HT-29 (cell line): ENCODE results near the gene PCDH9. TPM values are rescaled to one million over a fixed set of nuclear protein-coding genes. Genes with fewer than 3 reads are reported as not detected.
"Not testable (repeated sequence)": the region's sequence is repeated elsewhere in the genome, so short reads cannot be mapped to it uniquely, and the experiment has no call there.

Source experiments
- DNase-seq: peaks from one replicate; pipeline ENCODE4 v3.0.0-alpha.2; 2015; ENCODE audit warnings: low spot score
- total RNA-seq: library from RNA; depleted of rRNA; stranded (reverse); fragments of >200 nt; shearing (Covaris generic); gene quantifications from 2 replicates; pipeline ENCODE4 v1.2.3, GENCODE V29; 2014

Gene PCDH9
- total RNA-seq, 1 experiment from 2014 or later: not detected

GRCh38 chr13:67130444-67130843 is 99.7 kb downstream of the PCDH9 start:
- DNase-seq: no peak

DNA sequence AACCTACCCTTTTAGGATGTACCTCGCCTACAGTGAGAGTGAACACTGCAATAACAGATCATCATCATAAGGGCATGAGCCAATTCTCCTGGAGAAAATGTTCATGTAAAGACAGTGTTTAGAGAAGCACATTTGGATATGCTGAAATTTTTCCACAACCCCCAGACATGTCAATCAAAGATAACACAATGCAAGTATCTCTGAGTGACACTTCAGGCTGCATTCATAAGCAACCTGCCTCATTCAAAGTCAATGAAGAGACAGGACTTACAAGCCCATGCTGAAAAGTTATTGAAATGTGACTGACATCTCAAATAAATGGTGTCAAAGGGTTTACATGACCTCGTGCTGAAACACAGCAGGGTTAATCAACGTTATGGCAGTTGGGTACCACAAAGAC is 102.0 kb downstream of the PCDH9 start:
- DNase-seq: no peak

DNA sequence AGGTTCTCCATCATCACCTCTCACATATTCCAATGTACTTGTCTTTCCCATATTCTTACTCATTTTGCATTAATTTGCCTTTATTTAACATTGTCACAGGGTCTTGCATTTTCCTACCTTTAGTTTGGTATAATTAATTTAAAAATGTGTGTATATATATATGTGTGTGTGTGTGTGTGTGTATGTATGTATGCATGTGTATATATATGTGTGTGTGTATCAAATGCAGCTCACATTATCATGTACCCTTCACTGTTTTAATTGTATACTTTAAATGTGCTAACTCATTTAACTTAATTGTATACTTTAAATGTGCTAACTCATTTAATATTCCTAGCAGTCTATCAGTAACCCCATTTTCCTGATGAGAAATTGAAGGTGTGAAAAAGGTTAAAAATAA is 104.5 kb downstream of the PCDH9 start:
- no peak for DNase-seq

DNA sequence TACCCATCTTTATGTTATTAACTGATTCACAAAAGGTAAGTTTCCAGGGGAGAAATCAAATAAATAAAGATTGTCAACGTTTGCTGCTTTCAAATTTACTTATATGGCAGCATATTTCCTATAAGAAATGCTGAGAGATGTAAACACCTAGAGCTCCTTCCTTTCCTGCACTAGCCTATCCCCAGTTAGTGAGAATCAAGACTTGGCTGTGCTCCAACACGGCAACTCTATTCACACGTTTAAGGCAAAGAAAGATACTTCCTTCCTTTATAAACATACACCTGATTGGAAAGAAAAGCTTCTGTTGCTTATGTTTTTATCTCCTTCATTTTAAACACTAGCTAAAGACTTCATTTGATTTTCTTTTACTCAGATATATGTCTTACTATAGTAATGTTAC is 107.0 kb downstream of the PCDH9 start:
- DNase-seq: peak; percentile 28

- DNase-seq: no peak
These were observed 107.9 kb downstream of the PCDH9 start for GRCh38 chr13:67122251-67122650.

- DNase-seq: no peak
These were observed 109.1 kb downstream of the PCDH9 start for GRCh38 chr13:67120872-67121531.

DNA sequence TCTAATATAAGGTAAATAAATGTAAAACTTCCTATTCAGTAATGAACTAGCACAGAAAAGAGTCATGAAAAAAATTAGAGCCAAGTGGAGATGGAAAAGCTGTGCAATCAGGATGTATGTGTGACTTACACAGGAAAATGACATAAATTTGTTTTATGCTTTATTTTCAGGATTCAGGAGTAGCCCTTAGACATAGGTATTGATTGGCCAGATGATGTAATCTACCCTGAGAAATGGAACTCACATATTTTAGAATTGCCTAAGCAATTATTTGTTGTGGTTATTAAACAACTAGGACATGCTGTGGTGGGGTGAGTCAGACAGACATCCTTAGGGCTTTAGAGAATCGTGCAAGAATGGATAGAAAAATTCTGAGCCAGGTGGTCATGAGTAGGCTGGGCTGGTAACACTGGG is 110.6 kb downstream of the PCDH9 start:
- no peak for DNase-seq

- no peak for DNase-seq
These were observed 111.9 kb downstream of the PCDH9 start for GRCh38 chr13:67118277-67118676.

DNA sequence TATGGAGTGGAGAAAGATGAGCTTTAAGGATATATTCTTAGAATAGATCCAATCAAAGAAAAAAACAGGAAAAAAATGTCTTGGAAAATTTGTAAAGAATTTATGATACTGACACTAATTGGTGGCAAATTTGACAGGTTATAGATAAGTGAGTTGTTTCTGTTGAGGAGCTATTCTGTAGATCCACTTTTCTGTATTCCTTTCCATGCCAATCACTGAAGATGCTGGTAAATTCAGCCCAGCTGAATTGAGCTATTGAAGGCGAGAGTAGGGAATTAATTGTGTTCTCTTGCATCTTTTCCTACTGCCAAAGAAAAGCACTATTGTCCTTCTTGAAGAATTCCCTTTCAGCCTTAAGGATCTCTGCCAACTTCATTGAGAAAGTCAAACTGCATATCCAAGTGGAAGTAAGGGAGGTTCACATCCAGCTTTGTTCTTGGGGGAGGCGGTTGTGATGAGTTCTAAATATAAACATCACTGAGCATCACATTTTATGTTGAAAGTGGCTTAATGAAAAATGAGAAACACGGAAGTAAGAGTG is 113.1 kb downstream of the PCDH9 start:
- no peak for DNase-seq

DNA sequence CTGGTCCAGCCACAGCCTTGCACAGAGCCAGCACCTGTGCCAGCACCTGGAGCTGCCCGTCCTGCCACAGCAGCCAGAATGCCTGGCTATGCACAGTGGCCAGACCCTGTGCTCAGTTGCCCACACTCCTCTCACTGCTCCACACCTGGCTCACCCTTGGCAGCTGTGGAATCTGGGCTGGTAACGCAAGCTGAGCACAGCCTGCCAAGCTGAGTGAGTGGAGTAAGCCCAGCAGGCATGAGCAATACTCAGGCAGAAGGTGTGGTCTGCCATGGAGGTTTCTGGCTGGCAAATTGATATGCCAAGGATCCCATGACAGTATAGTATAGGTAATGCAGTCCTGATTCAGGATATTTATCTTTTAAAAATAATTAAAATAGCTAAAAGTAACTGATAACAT is 122.2 kb downstream of the PCDH9 start:
- no peak for DNase-seq

- DNase-seq: no peak
These were observed 123.6 kb downstream of the PCDH9 start for GRCh38 chr13:67106502-67107057.

DNA sequence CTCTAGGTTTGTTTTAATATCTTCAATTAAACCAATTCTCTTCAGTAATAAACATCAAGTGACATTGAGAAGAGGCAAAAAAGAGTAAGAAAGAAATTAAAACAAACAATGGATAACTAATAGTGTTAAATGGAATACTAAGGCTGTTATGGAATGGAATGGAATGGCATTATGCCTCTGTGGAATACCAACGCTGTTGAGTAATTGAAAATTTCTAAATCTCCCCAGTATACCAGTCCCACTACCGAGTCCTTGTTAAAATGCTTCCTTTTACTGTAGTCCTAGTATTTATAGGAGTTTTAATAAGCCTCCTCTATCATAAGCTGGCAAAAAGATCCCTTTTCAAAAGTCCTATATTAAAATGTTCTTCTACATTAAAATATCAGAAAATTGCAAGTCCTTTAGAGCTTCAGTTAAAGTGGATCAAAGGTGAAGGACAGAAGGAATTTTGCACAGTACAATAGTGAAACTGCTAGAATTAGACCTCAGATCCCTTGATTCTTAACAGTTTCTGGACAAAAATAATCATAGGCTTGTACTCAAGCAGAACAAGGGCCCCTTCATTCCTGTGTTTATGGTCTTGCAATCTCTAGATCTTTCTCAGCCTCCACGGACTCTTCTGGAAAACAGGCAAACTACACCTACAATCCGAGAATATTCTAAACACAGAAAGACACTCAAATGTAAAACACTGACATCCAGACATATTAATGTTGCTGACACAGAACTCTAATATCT is 128.2 kb downstream of the PCDH9 start:
- DNase-seq: no peak

GRCh38 chr13:67100730-67101129 is 129.4 kb downstream of the PCDH9 start:
- no peak for DNase-seq

GRCh38 chr13:67099494-67099893 is 130.6 kb downstream of the PCDH9 start:
- no peak for DNase-seq

GRCh38 chr13:67097892-67098452 is 132.2 kb downstream of the PCDH9 start:
- no peak for DNase-seq

DNA sequence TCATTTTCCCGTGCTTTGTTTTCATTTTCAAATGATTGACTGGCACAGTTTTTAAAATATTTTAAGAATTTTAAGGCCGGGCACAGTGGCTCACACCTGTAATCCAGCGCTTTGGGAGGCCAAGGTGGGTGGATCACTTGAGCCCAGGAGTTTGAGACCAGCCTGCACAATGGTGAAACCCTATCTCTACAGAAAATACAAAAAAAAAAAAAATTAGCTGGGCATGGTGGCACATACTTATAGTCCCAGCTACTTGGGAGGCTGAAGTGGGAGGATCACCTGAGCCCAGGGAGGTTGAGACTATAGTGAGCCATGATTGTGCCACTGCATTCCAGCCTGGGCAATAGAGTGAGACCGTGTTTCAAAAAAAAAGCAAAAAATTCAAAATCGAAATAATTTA is 133.2 kb downstream of the PCDH9 start:
- not testable (repeated sequence) for DNase-seq

DNA sequence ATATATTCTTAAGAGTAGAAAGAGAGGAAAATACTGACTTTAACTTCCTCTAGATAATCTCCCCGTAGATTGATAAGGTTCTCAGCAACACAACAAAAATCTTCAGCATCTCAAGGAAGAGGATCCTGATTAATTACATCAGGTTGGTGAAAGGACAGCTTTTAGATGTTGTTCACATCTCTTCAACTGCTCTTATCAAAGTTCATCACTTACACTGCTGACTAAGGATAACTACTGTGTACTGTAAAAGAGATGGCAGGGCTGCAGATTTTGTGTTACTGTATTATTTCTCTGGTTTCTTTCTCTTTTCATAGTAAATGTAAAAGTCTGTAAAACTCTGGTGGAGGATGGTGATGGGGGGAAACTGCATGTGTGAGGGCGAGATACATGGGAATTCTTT is 133.7 kb downstream of the PCDH9 start:
- DNase-seq: no peak

DNA sequence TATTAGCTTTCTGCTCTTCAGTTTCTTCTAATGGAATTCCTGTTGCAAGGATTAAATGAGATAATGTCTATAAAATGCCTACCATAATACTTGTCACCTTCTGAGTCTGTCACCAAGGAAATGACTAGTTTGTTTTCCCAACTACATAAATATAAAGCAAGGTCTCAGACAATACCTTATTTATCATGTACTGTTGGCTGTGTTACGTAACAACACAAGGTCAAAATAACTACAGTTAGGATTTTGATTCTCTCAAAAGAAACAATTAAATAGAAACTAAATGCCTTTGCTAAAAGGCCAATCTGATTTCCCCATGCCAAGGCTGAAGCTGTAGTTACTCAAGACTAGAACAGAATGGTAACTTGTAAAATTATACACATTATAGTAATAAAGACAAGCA is 134.5 kb downstream of the PCDH9 start:
- no peak for DNase-seq

DNA sequence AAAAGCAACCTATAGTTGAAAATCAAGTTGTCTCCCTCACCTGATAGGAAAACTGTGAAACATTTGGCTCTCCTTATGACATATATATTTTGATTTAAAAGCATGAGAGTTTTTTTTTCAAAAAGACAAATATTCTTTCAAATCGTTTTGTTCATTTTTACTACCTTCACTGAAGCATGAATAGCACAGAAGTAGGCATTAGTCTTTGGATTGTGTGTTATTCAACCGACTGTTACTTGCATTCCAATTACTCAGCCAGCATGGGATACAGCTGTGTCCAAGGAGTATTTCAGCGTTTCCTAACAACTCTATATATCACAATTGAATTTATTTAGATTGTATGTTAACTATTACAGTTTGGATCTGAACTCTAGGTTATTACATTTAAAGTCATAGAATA is 135.2 kb downstream of the PCDH9 start:
- no peak for DNase-seq

DNA sequence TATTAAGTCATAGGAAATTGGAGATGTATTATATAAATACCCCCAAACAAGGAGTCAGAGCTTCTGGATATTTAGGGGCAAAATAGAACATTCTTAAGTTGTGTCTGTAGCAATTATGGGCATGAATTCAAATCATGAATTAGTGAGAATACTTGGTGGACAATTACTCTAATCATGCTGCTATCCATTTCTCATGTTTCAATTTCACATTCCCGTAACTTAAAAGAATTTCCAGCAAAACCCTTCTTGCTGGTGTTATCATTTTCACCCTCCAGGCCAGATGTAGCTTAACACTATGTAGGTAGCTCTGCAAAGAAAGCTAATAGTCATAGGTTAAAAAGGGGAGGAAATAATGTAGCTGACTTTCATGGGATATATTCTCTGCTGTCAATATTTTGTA is 136.1 kb downstream of the PCDH9 start:
- DNase-seq: no peak

DNA sequence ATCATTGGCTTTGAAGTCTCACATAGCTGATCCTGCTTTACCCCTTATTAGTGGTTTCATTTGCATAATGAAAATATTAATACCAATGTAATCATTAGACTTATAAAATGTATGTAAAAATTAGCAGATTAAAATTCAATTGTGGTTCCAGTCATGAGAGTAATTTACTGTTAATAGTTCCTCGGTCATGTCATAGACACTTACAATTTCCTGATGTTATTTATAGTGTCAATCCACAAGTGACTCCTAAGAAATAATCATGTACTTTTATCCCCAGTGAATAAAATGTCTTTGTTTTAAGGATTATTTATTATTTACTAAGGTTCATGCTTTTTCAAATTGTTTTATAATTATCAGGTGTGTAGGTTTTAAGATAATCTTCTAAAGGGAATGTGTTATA is 138.5 kb downstream of the PCDH9 start:
- DNase-seq: no peak

GRCh38 chr13:67090856-67091255 is 139.3 kb downstream of the PCDH9 start:
- no peak for DNase-seq

GRCh38 chr13:67087527-67087926 is 142.6 kb downstream of the PCDH9 start:
- DNase-seq: no peak
